Right ventricle myocardium inferior (tissue), 1 donor: Measurements from ENCODE around the gene DYNLRB1. TPM values are rescaled to one million over a fixed set of nuclear protein-coding genes. Genes with fewer than 3 reads are reported as not detected.
A peak's percentile ranks its signal among the peaks of the same experiment; 100 is the strongest.

Source experiments
- ATAC-seq: fragments of 200-7000 bp; cut with Tn5 transposase; one replicate; pipeline ENCODE4 v1.9.1; 2020; ENCODE audit warnings: mild to moderate bottlenecking, moderate library complexity
- DNase-seq: peaks from one replicate; pipeline ENCODE4 v3.0.0; 2021; ENCODE audit errors: missing footprints
- intact Hi-C: fragments of 100-400 bp; cut with DNase I; formaldehyde crosslinking; loops from one replicate; pipeline ENCODE4 v1.11.0; 2022
- total RNA-seq: library from RNA; stranded (reverse); fragmentation: NEBNext Ultra II Directional; extraction: Animal tissue kit (Norgen Biotek cat#: 25700); gene quantifications from one replicate; pipeline ENCODE4 v1.2.1, GENCODE V29; 2021
- donor health status: DM: no; HTN: yes; CAD: no; lungs with severe emphysema.

Gene DYNLRB1
- total RNA-seq, 1 donor from 2014 or later = 172 TPM

GRCh38 chr20:34567892-34568865, 52.0 kb downstream of the DYNLRB1 start:
- intact Hi-C loops = no loop called here
- ATAC-seq (no peak), DNase-seq (no peak)

GRCh38 chr20:34569598-34569997, 53.4 kb downstream of the DYNLRB1 start:
- DNase-seq = no peak
- no peak for ATAC-seq
- intact Hi-C loops = no loop called here

- ATAC-seq (no peak), DNase-seq (no peak)
- intact Hi-C loops = no loop called here
These were observed 54.7 kb downstream of the DYNLRB1 start for GRCh38 chr20:34570859-34571306.

- intact Hi-C loops = no loop called here
- DNase-seq (no peak), ATAC-seq (no peak)
These were observed 55.5 kb downstream of the DYNLRB1 start for GRCh38 chr20:34571753-34572152.

- ATAC-seq = no peak
- intact Hi-C loops = no loop called here
- no peak for DNase-seq
These were observed 57.5 kb downstream of the DYNLRB1 start for GRCh38 chr20:34573541-34574300.

- ATAC-seq (no peak), DNase-seq (no peak)
- intact Hi-C loops = no loop called here
These were observed 58.2 kb downstream of the DYNLRB1 start for GRCh38 chr20:34574426-34574825.

GRCh38 chr20:34574861-34575260, 58.6 kb downstream of the DYNLRB1 start:
- DNase-seq (no peak), ATAC-seq (no peak)
- intact Hi-C loops = loop anchor here (5.0 kb wide), 1 partner anchor 177 kb away; no protein-coding TSS in a partner anchor

GRCh38 chr20:34575271-34575670, 59.0 kb downstream of the DYNLRB1 start:
- intact Hi-C loops = loop anchor here (5.0 kb wide), 1 partner anchor 177 kb away; no protein-coding TSS in a partner anchor
- DNase-seq (no peak), ATAC-seq (no peak)

GRCh38 chr20:34575756-34576155, 59.5 kb downstream of the DYNLRB1 start:
- no peak for ATAC-seq
- no peak for DNase-seq
- intact Hi-C loops = loop anchor here (5.0 kb wide), 1 partner anchor 177 kb away; no protein-coding TSS in a partner anchor

- no peak for ATAC-seq
- DNase-seq = no peak
- intact Hi-C loops = loop anchor here (5.0 kb wide), 1 partner anchor 175 kb away; no protein-coding TSS in a partner anchor
These were observed 60.8 kb downstream of the DYNLRB1 start for GRCh38 chr20:34577061-34577460.

- no peak for DNase-seq
- intact Hi-C loops = loop anchor here (2.0 to 5.0 kb wide), 2 partner anchors 51 to 174 kb away; no protein-coding TSS in a partner anchor
- peak; percentile 26 for ATAC-seq
These were observed 61.8 kb downstream of the DYNLRB1 start for GRCh38 chr20:34578025-34578424.

- DNase-seq (peak; percentile 74), ATAC-seq (peak; percentile 83)
- intact Hi-C loops = loop anchor here (2.0 to 5.0 kb wide), 2 partner anchors 50 to 174 kb away; no protein-coding TSS in a partner anchor
These were observed 62.3 kb downstream of the DYNLRB1 start for GRCh38 chr20:34578521-34578920.

- DNase-seq = peak; percentile 75
- intact Hi-C loops = loop anchor here (1.0 to 5.0 kb wide), 4 partner anchors 49 to 190 kb away; partner anchors contain the start of gene TP53INP2
- ATAC-seq = peak; percentile 83
These were observed 63.2 kb downstream of the DYNLRB1 start for GRCh38 chr20:34579191-34579978.

GRCh38 chr20:34579979-34580940, 64.0 kb downstream of the DYNLRB1 start:
- intact Hi-C loops = loop anchor here (1.0 to 5.0 kb wide), 4 partner anchors 49 to 189 kb away; partner anchors contain the start of gene TP53INP2
- ATAC-seq = no peak

GRCh38 chr20:34581341-34582184, 65.3 kb downstream of the DYNLRB1 start:
- peak; percentile 75 for DNase-seq
- intact Hi-C loops = no loop called here
- peak; percentile 32 for ATAC-seq

More at GRCh38 chr20:34579979-34580940, 64.0 kb downstream of the DYNLRB1 start:
- no peak for DNase-seq

- intact Hi-C loops = no loop called here
- DNase-seq (no peak), ATAC-seq (no peak)
These were observed 66.0 kb downstream of the DYNLRB1 start for GRCh38 chr20:34582221-34582620.
